Right lobe of liver (tissue), 6 donors: Measurements from ENCODE around the gene SPATA20. TPM values are rescaled to one million over a fixed set of nuclear protein-coding genes. Genes with fewer than 3 reads are reported as not detected.

ENCODE experiments used
- ATAC-seq, 4 donors: fragments of 200-7000 bp; cut with Tn5 transposase; one replicate each; pipeline ENCODE4 v1.9.1; 2020; ENCODE audit warnings: mild to moderate bottlenecking in 4 of 4, moderate library complexity in 4 of 4
- DNase-seq, 3 donors: peaks; one replicate each; pipeline ENCODE4 v3.0.0-alpha.2; 2020
- H3K27ac ChIP-seq, 3 donors: fragments of 200-600 bp; one replicate each; pipeline ENCODE4 v1.8.0; 2022
- H3K27me3 ChIP-seq, 2 donors: fragments of 200-600 bp; one replicate each; pipeline ENCODE4 v1.8.0; 2022
- H3K36me3 ChIP-seq, 4 donors: fragments of 200-600 bp; sonication (generic) in 1 of 4; one replicate each; pipeline versions ENCODE4 v1.5.1 to v1.8.0; 2017 to 2022; ENCODE audit warnings: control low read depth in 1 of 4
- H3K4me1 ChIP-seq, 4 donors: fragments of 200-600 bp; sonication (generic) in 1 of 4; one replicate each; pipeline versions ENCODE4 v1.5.1 to v1.8.0; 2017 to 2022; ENCODE audit warnings: control low read depth in 1 of 4
- H3K4me3 ChIP-seq, 3 donors: fragments of 200-600 bp; one replicate each; pipeline ENCODE4 v1.8.0; 2022
- H3K9me3 ChIP-seq, 4 donors: fragments of 200-600 bp; sonication (generic) in 1 of 4; one replicate each; pipeline versions ENCODE4 v1.5.1 to v1.8.0; 2017 to 2022; ENCODE audit warnings: control low read depth in 1 of 4
- CTCF ChIP-seq, 4 donors: fragments of 200-600 bp in 3 of 4; fragments of 450-650 bp in 1 of 4; IDR thresholded peaks; one replicate each; pipeline versions ENCODE4 v1.5.1 to v1.8.0; 2016 to 2022; ENCODE audit warnings: antibody characterized with exemption in 4 of 4, mild to moderate bottlenecking in 2 of 4
- POLR2A ChIP-seq: fragments of 450-650 bp; IDR thresholded peaks from one replicate; pipeline ENCODE4 v1.6.1; 2017; ENCODE audit warnings: antibody characterized with exemption, mild to moderate bottlenecking
- WGBS: methylation state at CpG from one replicate; pipeline ENCODE4 v1.1.6; 2018; ENCODE audit warnings: low coverage, low lambda C conversion rate; ENCODE audit not compliant: insufficient coverage; ENCODE audit errors: missing lambda C conversion rate; 5-methylcytosine and 5-hydroxymethylcytosine counted together
- intact Hi-C, 2 donors: fragments of 100-400 bp; cut with DNase I; formaldehyde crosslinking; loops; one replicate each; pipeline versions ENCODE4 v1.11.2 to v1.14.1; 2022
- total RNA-seq, 6 experiments: library from RNA; depleted of rRNA in 2 of 6; stranded (reverse); fragments of >200 nt in 2 of 6; fragmentation: NEBNext Ultra II Directional in 3 of 6; extraction: Animal tissue kit (Norgen Biotek cat#: 25700) in 3 of 6; gene quantifications; one replicate each; pipeline versions ENCODE4 v1.1.0 to v1.2.4, GENCODE V29; 2016 to 2023
- donor health status: DM: no; HTN: yes; CAD: no.
- donor health status: DM: no; HTN: no; CAD: no.
- donor health status: DM: no; HTN: no; CAD: no.
- donor health status: DM: no; HTN: yes; CAD: no.
- donor health status: DM: no; HTN: yes; CAD: no.

SPATA20 gene
- total RNA-seq, 6 experiments from 2014 or later: 29.6 to 203 (median 34.2) TPM

- Histone ChIP-seq H3K9me3 (no peaks in the 10 kb centered on the region), H3K27ac (no peak overlapping the region), H3K4me1 (no peaks in the 10 kb centered on the region), H3K4me3 (no peak overlapping the region), H3K27me3 (peaks cover 0 to 5% of the 10 kb centered on the region in 2 donors), H3K36me3 (no peaks in the 10 kb centered on the region)
- 0% methylated on average over 1 of the region's 2 CpGs for WGBS
- ATAC-seq: no peak
- intact Hi-C loops: loop anchor here in 1 of 2 donors (5.0 kb wide), 1 partner anchor 50 kb away; no protein-coding TSS in a partner anchor
- TF ChIP-seq POLR2A: no peak
- TF ChIP-seq CTCF (IDR thresholded peaks at IDR 0.05): no peak
- DNase-seq: no peak
These were observed 19.9 kb downstream of the SPATA20 start for GRCh38 chr17:50566886-50567285.

GRCh38 chr17:50568659-50569058 lies 21.7 kb downstream of the SPATA20 start:
- Histone ChIP-seq H3K36me3 (no peaks in the 10 kb centered on the region), H3K4me1 (no peaks in the 10 kb centered on the region), H3K9me3 (no peaks in the 10 kb centered on the region), H3K4me3 (no peak overlapping the region), H3K27ac (no peak overlapping the region), H3K27me3 (no peaks in the 10 kb centered on the region)
- no peak for ATAC-seq
- no peak for TF ChIP-seq CTCF (IDR thresholded peaks at IDR 0.05)
- no peak for TF ChIP-seq POLR2A
- intact Hi-C loops: loop anchor here in 1 of 2 donors (5.0 kb wide), 1 partner anchor 49 kb away; no protein-coding TSS in a partner anchor
- WGBS: 67% methylated on average over 1 of the region's 12 CpGs
- DNase-seq: no peak

GRCh38 chr17:50569592-50569991 lies 22.6 kb downstream of the SPATA20 start:
- WGBS: no CpG with 5 or more reads among the region's 7 CpGs
- H3K36me3 ChIP-seq: no peaks in the 10 kb centered on the region
- TF ChIP-seq CTCF (IDR thresholded peaks at IDR 0.05): no peak
- no peak for TF ChIP-seq POLR2A
- H3K4me1 ChIP-seq: no peaks in the 10 kb centered on the region
- no peaks in the 10 kb centered on the region for H3K9me3 ChIP-seq
- H3K27me3 ChIP-seq: no peaks in the 10 kb centered on the region
- no peak for ATAC-seq
- no peak overlapping the region for H3K27ac ChIP-seq
- no peak for DNase-seq
- H3K4me3 ChIP-seq: no peak overlapping the region
- intact Hi-C loops: loop anchor here in 1 of 2 donors (5.0 kb wide), 1 partner anchor 48 kb away; no protein-coding TSS in a partner anchor

- no peak for TF ChIP-seq POLR2A
- TF ChIP-seq CTCF (IDR thresholded peaks at IDR 0.05): no peak
- DNase-seq (no peak), ATAC-seq (no peak)
- WGBS: 66% methylated on average over 7 of the region's 8 CpGs
- Histone ChIP-seq H3K27ac (no peak overlapping the region), H3K4me1 (no peaks in the 10 kb centered on the region), H3K4me3 (no peak overlapping the region), H3K27me3 (no peaks in the 10 kb centered on the region), H3K36me3 (no peaks in the 10 kb centered on the region), H3K9me3 (no peaks in the 10 kb centered on the region)
- intact Hi-C loops: no loop called here
These were observed 23.1 kb downstream of the SPATA20 start for GRCh38 chr17:50570032-50570431.

- WGBS: 67% methylated on average over 3 of the region's 7 CpGs
- Histone ChIP-seq H3K9me3 (no peaks in the 10 kb centered on the region), H3K4me1 (no peaks in the 10 kb centered on the region), H3K27ac (no peak overlapping the region), H3K4me3 (no peak overlapping the region), H3K27me3 (no peaks in the 10 kb centered on the region), H3K36me3 (no peaks in the 10 kb centered on the region)
- DNase-seq: no peak
- no peak for TF ChIP-seq CTCF (IDR thresholded peaks at IDR 0.05)
- no peak for TF ChIP-seq POLR2A
- ATAC-seq: no peak
- intact Hi-C loops: no loop called here
These were observed 23.6 kb downstream of the SPATA20 start for GRCh38 chr17:50570528-50570927.
